Subcutaneous abdominal adipose tissue (tissue), 5 donors: Measurements from ENCODE around the gene MAP3K13.

Experiments used
- H3K27ac ChIP-seq: one replicate; pipeline ENCODE4 v1.7.0; 2013; ENCODE audit warnings: low read depth, mild to moderate bottlenecking, inconsistent platforms, low read length, moderate library complexity
- H3K27me3 ChIP-seq, 5 donors: one replicate each; pipeline ENCODE4 v1.7.0; 2013; ENCODE audit warnings: low read length in 5 of 5, inconsistent platforms in 1 of 5; ENCODE audit not compliant: control insufficient read depth in 5 of 5, insufficient read depth in 4 of 5
- H3K36me3 ChIP-seq, 5 donors: one replicate each; pipeline ENCODE4 v1.7.0; 2013; ENCODE audit warnings: low read length in 5 of 5; ENCODE audit not compliant: control insufficient read depth in 5 of 5, insufficient read depth in 5 of 5
- H3K4me1 ChIP-seq, 5 donors: one replicate each; pipeline ENCODE4 v1.7.0; 2013; ENCODE audit warnings: low read length in 5 of 5, mild to moderate bottlenecking in 3 of 5, moderate library complexity in 1 of 5; ENCODE audit not compliant: control insufficient read depth in 5 of 5, insufficient read depth in 5 of 5
- H3K4me3 ChIP-seq, 5 donors: one replicate each; pipeline ENCODE4 v1.7.0; 2013; ENCODE audit warnings: low read length in 5 of 5, low read depth in 1 of 5
- H3K9ac ChIP-seq, 5 donors: one replicate each; pipeline ENCODE4 v1.7.0; 2013; ENCODE audit warnings: low read length in 5 of 5, mild to moderate bottlenecking in 4 of 5, moderate library complexity in 3 of 5
- H3K9me3 ChIP-seq, 5 donors: one replicate each; pipeline ENCODE4 v1.7.0; 2013; ENCODE audit warnings: low read length in 5 of 5; ENCODE audit not compliant: control insufficient read depth in 5 of 5
- donor health status: healthy.
- donor health status: healthy.
- donor health status: healthy.
- donor health status: healthy.
- donor health status: healthy.

MAP3K13 gene

GRCh38 chr3:185519021-185519420 lies 156.1 kb downstream of the MAP3K13 start:
- H3K9me3 ChIP-seq = no peaks in the 10 kb centered on the region
- no peak overlapping the region for H3K9ac ChIP-seq
- no peak overlapping the region for H3K4me3 ChIP-seq
- H3K27me3 ChIP-seq = peaks cover 0 to 4% (median 0%) of the 10 kb centered on the region in 5 donors
- no peaks in the 10 kb centered on the region for H3K4me1 ChIP-seq
- H3K27ac ChIP-seq = no peak overlapping the region
- no peaks in the 10 kb centered on the region for H3K36me3 ChIP-seq

- no peaks in the 10 kb centered on the region for H3K36me3 ChIP-seq
- H3K4me1 ChIP-seq = no peaks in the 10 kb centered on the region
- no peak overlapping the region for H3K27ac ChIP-seq
- H3K9me3 ChIP-seq = no peaks in the 10 kb centered on the region
- H3K9ac ChIP-seq = no peak overlapping the region
- peaks cover 0 to 4% (median 0%) of the 10 kb centered on the region in 5 donors for H3K27me3 ChIP-seq
- no peak overlapping the region for H3K4me3 ChIP-seq
Measured at GRCh38 chr3:185521349-185522138, 158.6 kb downstream of the MAP3K13 start.

- no peaks in the 10 kb centered on the region for H3K4me1 ChIP-seq
- H3K27ac ChIP-seq = no peak overlapping the region
- peaks cover 0 to 6% (median 2%) of the 10 kb centered on the region in 5 donors for H3K27me3 ChIP-seq
- no peak overlapping the region for H3K4me3 ChIP-seq
- no peak overlapping the region for H3K9ac ChIP-seq
- H3K36me3 ChIP-seq = no peaks in the 10 kb centered on the region
- no peaks in the 10 kb centered on the region for H3K9me3 ChIP-seq
Measured at GRCh38 chr3:185526349-185526951, 163.5 kb downstream of the MAP3K13 start.

- Histone ChIP-seq H3K27me3 (peaks cover 0 to 6% (median 2%) of the 10 kb centered on the region in 5 donors), H3K4me3 (no peak overlapping the region), H3K9ac (no peak overlapping the region), H3K27ac (no peak overlapping the region), H3K4me1 (no peaks in the 10 kb centered on the region), H3K9me3 (no peaks in the 10 kb centered on the region), H3K36me3 (no peaks in the 10 kb centered on the region)
Measured at GRCh38 chr3:185527364-185527763, 164.4 kb downstream of the MAP3K13 start.

GRCh38 chr3:185528532-185528931 lies 165.6 kb downstream of the MAP3K13 start:
- Histone ChIP-seq H3K9ac (no peak overlapping the region), H3K9me3 (no peaks in the 10 kb centered on the region), H3K36me3 (no peaks in the 10 kb centered on the region), H3K4me3 (no peak overlapping the region), H3K4me1 (no peaks in the 10 kb centered on the region), H3K27me3 (peaks cover 0 to 6% (median 2%) of the 10 kb centered on the region in 5 donors), H3K27ac (no peak overlapping the region)

GRCh38 chr3:185530856-185531255 lies 167.9 kb downstream of the MAP3K13 start:
- Histone ChIP-seq H3K27me3 (peaks cover 0 to 6% (median 2%) of the 10 kb centered on the region in 5 donors), H3K27ac (no peak overlapping the region), H3K9ac (no peak overlapping the region), H3K4me3 (no peak overlapping the region), H3K4me1 (no peaks in the 10 kb centered on the region), H3K36me3 (no peaks in the 10 kb centered on the region), H3K9me3 (no peaks in the 10 kb centered on the region)

- Histone ChIP-seq H3K36me3 (no peaks in the 10 kb centered on the region), H3K9me3 (no peaks in the 10 kb centered on the region), H3K4me3 (no peak overlapping the region), H3K9ac (no peak overlapping the region), H3K27me3 (peaks cover 0 to 3% (median 0%) of the 10 kb centered on the region in 5 donors), H3K4me1 (peaks cover 0 to 2% (median 0%) of the 10 kb centered on the region in 5 donors), H3K27ac (no peak overlapping the region)
Measured at GRCh38 chr3:185532901-185533300, 170.0 kb downstream of the MAP3K13 start.

GRCh38 chr3:185534511-185534910 lies 171.6 kb downstream of the MAP3K13 start:
- H3K9me3 ChIP-seq = no peaks in the 10 kb centered on the region
- no peak overlapping the region for H3K27ac ChIP-seq

GRCh38 chr3:185537369-185537970 lies 174.5 kb downstream of the MAP3K13 start:
- no peaks in the 10 kb centered on the region for H3K9me3 ChIP-seq
- H3K4me1 ChIP-seq = peaks cover 0 to 2% (median 0%) of the 10 kb centered on the region in 5 donors
- no peak overlapping the region for H3K27ac ChIP-seq
- no peak overlapping the region for H3K4me3 ChIP-seq
- no peaks in the 10 kb centered on the region for H3K27me3 ChIP-seq
- H3K9ac ChIP-seq = no peak overlapping the region
- H3K36me3 ChIP-seq = no peaks in the 10 kb centered on the region

More at GRCh38 chr3:185534511-185534910, 171.6 kb downstream of the MAP3K13 start:
- peaks cover 0 to 2% (median 0%) of the 10 kb centered on the region in 5 donors for H3K4me1 ChIP-seq
- no peak overlapping the region for H3K4me3 ChIP-seq
- H3K36me3 ChIP-seq = no peaks in the 10 kb centered on the region
- H3K27me3 ChIP-seq = no peaks in the 10 kb centered on the region
- no peak overlapping the region for H3K9ac ChIP-seq
